Right ventricle myocardium superior (tissue), 1 donor: ENCODE data around the gene ORC1. TPM values are rescaled to one million over a fixed set of nuclear protein-coding genes. Genes with fewer than 3 reads are reported as not detected.

Source experiments
- ATAC-seq: fragments of 200-7000 bp; cut with Tn5 transposase; one replicate; pipeline ENCODE4 v1.9.1; 2020; ENCODE audit warnings: mild to moderate bottlenecking; ENCODE audit not compliant: poor library complexity
- DNase-seq: peaks from one replicate; pipeline ENCODE4 v3.0.0-alpha.2; 2020
- intact Hi-C: fragments of 100-400 bp; cut with DNase I; formaldehyde crosslinking; loops from one replicate; pipeline ENCODE4 v1.11.2; 2022
- long read RNA-seq: library from polyadenylated mRNA; unstranded; transcript quantifications from one replicate; pipeline ENCODE4 v2.0.0, GENCODE V29; 2021
- total RNA-seq: library from RNA; stranded (reverse); fragmentation: NEBNext Ultra II Directional; extraction: Animal tissue kit (Norgen Biotek cat#: 25700); gene quantifications from one replicate; pipeline ENCODE4 v1.2.1, GENCODE V29; 2021
- donor health status: DM: no; HTN: yes; CAD: no; lungs with severe emphysema.

Gene ORC1
- 0.22 TPM for total RNA-seq
- long read RNA-seq, result 0 reads

DNA sequence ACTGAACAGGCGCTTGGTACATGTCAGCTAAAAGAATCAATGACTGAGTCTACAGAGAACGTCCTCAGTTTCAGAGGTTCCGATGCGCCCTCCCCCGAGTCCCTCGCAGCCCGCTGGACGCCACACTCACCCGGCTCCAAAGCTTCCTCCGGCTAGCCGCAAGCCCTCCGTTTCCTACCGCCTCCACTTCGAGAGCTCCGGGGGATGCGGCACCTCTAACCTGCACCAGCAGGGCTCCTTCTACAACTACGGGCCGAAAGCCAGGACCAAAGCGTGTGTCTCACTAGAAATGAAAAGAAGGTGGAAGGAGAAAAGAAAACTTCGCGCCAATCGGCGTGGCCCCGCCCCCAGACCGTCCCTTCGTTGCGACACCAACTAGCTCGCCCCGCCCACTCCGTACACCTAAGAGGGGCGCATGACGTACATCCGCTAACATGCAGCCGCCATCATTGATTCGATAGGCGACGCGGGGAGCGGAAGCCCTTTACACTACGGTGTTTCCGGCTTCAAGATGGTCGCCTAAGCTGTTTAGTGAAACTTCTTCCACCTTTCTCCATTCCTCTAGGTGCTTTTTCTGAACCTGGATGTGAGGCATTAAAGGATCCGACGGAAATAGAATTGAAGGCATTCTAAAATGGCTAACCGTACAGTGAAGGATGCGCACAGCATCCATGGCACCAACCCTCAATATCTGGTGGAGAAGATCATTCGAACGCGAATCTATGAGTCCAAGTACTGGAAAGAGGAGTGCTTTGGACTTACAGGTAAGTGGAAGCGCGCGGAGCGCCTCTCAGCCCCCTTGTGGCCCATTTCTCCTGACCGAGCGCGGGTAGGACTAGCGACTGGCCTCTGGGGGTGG lies at the start of gene ORC1, which contains the start of gene PRPF38A:
TSS of gene ORC1 (minus strand) at position 308 of the 859 bp plus-strand sequence. CDS start 2,200 bp downstream, outside the sequence.
TSS of gene PRPF38A (plus strand) at position 487 of the 859 bp plus-strand sequence. CDS start at position 635, 148 bp downstream.
- DNase-seq (peak; percentile 98), ATAC-seq (peak; percentile 100)
- intact Hi-C loops, result no loop called here

DNA sequence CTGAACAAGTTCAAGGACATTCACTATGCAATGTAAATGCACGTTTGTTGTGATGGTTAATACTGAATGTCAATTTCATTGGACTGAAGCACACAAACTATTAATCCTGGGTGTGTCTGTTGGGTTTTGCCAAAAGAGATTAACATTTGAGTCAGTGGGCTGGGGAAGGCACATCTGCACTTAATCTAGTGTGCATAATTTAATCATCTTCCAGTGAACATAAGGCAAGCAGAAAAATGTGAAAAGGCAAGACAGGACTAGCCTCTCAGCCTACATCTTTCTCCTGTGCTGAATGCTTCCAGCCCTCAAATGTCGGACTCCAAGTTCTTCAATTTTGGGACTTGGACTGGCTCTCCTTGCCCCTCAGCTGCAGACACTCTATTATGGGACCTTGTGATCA lies 40.2 kb upstream of the ORC1 start:
- ATAC-seq (no peak), DNase-seq (no peak)
- intact Hi-C loops, result no loop called here

DNA sequence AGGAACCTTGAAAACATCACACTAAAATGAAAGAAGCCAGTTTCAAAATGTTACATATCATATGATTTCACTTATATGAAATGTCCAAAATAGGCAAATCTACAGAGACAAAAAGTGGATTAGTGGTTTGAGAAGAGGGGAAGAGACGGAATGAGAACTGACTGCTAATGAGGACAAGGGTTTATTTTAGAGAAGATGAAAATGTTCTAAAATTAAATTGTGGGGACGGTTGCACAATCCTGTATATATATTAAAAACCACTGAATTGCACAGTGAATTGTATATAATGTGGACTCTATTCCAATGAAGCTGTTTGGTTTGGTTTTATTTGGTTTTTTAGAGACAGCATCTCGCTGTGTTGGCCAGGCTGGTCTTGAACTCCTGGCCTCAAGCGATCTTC lies 35.8 kb upstream of the ORC1 start:
- no peak for ATAC-seq
- intact Hi-C loops, result no loop called here
- DNase-seq, result no peak

- no peak for ATAC-seq
- intact Hi-C loops, result no loop called here
- DNase-seq, result no peak
These were observed 32.6 kb upstream of the ORC1 start for GRCh38 chr1:52436817-52437216.

DNA sequence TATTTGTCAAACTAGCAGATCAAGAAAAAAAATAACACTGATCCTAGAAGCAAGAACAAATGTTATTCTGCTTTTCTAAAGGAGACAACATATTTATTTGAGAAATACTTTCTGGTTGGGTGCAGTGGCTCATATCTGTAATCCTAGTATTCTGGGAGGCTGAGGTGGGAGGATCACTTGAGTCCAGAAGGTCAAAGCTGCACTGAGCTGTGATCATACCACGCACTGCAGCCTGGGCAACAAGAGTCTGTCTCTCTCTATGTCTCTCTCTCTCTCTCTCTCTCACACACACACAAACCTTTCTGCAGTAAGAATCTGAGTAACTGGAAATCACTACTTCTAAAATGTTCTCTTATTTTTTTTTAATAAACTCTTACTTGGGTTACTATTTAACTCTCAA lies 31.4 kb upstream of the ORC1 start:
- intact Hi-C loops, result no loop called here
- ATAC-seq (no peak), DNase-seq (no peak)

DNA sequence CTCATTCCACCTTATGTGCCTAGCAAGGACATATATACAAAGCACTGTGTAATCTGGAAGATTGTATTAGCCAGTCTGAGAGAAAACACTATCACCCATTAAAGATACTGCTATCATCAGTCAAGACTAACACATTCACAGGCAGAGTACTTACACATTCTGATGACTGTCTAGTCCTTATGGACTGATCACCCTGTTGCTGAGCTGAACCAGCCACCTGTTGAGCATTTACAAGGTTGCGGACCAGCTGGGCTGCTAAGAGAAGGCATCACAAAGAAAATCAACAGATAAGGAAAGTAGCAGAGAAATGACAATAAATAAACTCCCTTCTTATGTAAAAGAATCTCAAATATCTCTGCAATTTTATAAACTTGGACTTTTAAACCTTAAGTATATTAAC lies 31.0 kb upstream of the ORC1 start:
- no peak for ATAC-seq
- DNase-seq, result no peak
- intact Hi-C loops, result no loop called here

- ATAC-seq (no peak), DNase-seq (no peak)
- intact Hi-C loops, result no loop called here
These were observed 28.6 kb upstream of the ORC1 start for GRCh38 chr1:52432807-52433206.

DNA sequence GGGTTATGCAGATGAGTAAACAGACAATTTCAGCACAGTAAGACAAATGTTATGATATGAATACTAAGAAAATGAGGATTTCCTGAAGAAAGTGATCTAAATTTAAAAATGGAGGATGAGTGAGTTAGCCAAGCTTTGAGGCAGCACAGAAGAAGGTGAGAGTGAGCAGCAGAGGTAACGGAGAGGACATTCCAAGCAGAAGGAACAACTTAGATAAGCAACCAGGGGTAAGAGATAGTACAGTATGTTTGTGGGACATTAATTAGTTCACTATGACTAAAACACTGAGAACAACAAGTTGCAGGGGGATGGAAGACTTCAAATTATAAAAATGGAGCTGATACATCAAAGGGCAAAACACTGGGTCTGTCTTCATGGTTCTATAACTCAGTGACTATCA lies 22.9 kb upstream of the ORC1 start:
- DNase-seq (no peak), ATAC-seq (no peak)
- intact Hi-C loops, result no loop called here

GRCh38 chr1:52426371-52426770 lies 22.1 kb upstream of the ORC1 start:
- intact Hi-C loops, result no loop called here
- no peak for DNase-seq
- no peak for ATAC-seq

DNA sequence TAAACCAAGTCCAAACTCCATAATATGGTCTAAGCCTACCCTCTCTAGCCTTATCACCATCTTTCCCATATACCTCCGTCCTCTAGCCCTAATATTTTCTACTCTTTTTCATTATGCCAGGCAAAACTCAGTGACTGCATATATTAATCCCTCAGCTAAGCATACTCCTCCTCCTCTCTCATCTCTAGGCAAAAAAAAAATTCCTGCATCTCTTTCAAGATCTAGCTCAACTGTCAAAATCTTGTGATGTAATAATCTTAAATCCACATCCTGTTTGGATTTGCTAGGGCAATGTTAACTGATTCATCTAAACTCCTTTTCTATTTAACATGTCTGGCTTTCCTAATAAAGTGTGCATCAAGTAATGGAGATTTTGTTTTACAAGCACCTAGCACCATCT lies 20.6 kb upstream of the ORC1 start:
- intact Hi-C loops, result no loop called here
- ATAC-seq, result no peak
- DNase-seq, result no peak

GRCh38 chr1:52424231-52424636 lies 20.0 kb upstream of the ORC1 start:
- ATAC-seq (no peak), DNase-seq (no peak)
- intact Hi-C loops, result no loop called here

DNA sequence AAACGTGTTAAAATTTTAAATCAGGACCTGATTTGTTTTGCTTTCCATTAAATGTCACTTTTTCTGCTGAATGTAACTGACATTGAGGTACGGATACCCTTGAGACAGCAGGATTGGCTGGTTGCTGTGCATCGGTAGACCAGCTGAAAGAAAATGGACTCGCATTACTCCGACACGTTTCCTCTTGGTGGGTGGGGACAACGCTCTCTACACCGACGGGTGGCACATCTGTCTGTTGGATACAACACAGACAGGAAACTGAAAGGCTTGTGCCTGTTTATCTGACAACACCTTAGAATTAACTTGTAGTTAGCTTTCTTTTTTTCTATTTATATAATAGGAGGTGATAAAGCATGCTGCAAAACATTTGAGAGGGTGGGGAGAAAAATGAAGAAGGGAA lies 19.5 kb upstream of the ORC1 start:
- DNase-seq (no peak), ATAC-seq (peak; percentile 59)
- intact Hi-C loops, result no loop called here

GRCh38 chr1:52423055-52423454 lies 18.8 kb upstream of the ORC1 start:
- intact Hi-C loops, result no loop called here
- no peak for ATAC-seq
- DNase-seq, result no peak

GRCh38 chr1:52420713-52421112 lies 16.5 kb upstream of the ORC1 start:
- DNase-seq (no peak), ATAC-seq (no peak)
- intact Hi-C loops, result no loop called here

DNA sequence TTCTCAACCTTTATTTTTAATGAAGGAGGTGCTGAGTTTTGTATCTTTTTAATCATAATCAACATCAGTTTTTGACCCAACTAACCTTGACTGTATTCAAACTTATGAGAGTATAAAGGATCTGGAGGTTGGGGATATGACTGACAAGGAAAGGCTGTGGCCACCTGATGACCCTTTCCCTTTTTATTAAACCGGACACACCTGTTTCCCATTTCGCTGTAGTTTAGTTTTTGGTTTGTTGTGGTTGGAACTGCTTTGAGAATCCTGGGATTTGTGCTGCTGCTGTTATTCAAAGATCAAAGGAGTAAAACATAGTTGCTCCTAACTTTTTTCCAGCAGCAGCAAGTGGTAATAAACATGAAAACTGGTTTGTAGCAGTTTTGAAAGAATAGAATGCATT lies 12.6 kb upstream of the ORC1 start:
- DNase-seq (no peak), ATAC-seq (no peak)
- intact Hi-C loops, result no loop called here

DNA sequence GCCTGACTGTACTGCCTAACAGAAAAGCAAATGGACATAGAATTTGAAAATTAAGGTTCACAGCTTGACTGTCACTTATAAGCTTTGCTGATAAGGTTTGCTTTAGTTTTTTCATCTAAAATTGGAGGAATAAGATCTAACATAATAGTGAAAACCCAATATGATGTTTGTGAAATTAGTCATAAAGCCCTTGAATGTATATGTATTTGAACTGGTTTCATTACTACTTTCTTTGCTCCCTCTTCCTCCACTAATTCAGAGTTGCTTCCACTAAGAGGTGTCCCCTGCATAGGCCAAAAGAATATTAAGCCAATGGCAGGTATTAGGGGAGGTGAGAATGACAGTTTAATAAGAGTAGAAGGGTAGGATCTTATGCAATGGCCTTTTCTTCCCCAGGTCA lies 10.7 kb upstream of the ORC1 start:
- intact Hi-C loops, result no loop called here
- DNase-seq (no peak), ATAC-seq (no peak)

GRCh38 chr1:52413410-52413989 lies 9.3 kb upstream of the ORC1 start:
- intact Hi-C loops, result no loop called here
- ATAC-seq (no peak), DNase-seq (no peak)

DNA sequence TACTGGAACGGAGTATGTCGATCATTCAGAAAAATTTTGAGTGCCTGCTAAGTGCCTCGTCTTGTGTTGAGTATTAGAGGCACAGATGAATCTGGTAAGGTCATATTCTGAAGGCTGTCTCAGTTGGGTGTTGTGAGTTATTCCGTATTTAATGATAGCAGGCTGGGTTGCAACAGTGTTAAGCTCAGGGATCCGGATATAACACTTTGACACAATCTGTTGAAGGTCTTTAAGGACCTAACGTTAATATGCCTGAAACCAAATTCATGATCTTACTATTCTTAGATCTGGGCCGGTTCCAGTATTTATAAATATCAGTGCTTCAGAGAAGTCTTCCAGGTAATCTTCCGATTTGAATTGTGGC lies 734 bp upstream of the ORC1 start:
- intact Hi-C loops, result no loop called here
- no peak for DNase-seq
- ATAC-seq, result no peak

DNA sequence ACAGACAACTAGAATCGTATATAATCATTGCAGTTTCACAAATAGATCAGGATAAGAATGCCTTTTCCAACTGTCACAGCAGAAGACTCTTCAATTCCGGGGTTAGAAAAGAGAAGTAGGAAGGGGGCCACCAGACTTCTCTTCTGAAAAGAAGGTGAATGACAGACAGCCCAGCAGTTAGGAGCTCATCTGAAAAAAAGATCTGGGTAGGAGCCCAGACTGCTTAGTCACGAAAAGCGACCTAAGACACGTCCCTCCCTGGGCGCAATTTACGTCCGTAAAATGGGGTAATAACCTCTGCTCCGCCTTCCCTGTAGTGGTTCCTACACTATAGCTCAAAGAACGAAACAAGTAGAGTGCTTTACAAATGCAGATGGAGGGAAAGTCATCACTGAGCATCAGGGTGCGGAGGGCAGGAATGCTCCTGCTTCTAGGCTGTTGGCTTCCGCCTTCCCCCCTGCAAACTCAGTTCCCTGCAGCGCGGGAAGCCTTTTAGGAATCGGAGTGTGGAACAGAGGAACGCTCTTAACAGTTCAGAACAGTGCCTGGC lies 582 bp downstream of the ORC1 start:
- peak; percentile 7 for ATAC-seq
- intact Hi-C loops, result no loop called here
- no peak for DNase-seq

- DNase-seq (no peak), ATAC-seq (no peak)
- intact Hi-C loops, result no loop called here
These were observed 1.4 kb downstream of the ORC1 start for GRCh38 chr1:52402860-52403240.
